Thyroid gland (tissue), 4 donors: ENCODE results near the gene ALDH8A1. TPM values are rescaled to one million over a fixed set of nuclear protein-coding genes. Genes with fewer than 3 reads are reported as not detected.

ENCODE experiments used
- DNase-seq, 2 donors: peaks; one replicate each; pipeline ENCODE4 v3.0.0-alpha.2; 2019
- H3K27ac ChIP-seq, 3 donors: fragments of 200-600 bp; sonication (generic); 1 replicate in 2 of 3; 2 replicates in 1 of 3; pipeline ENCODE4 v1.5.1; 2016 to 2019; ENCODE audit warnings: mild to moderate bottlenecking in 1 of 3, moderate library complexity in 1 of 3
- H3K27me3 ChIP-seq: fragments of 200-600 bp; sonication (generic); one replicate; pipeline ENCODE4 v1.5.1; 2019
- H3K36me3 ChIP-seq, 2 donors: fragments of 200-600 bp; sonication (generic); one replicate each; pipeline ENCODE4 v1.5.1; 2016 to 2019
- H3K4me1 ChIP-seq, 2 donors: fragments of 200-600 bp; sonication (generic); one replicate each; pipeline ENCODE4 v1.5.1; 2017 to 2019
- H3K4me3 ChIP-seq, 3 donors: fragments of 200-600 bp; sonication (generic); replicated peaks in 1 of 3; 1 replicate in 2 of 3; 2 replicates in 1 of 3; pipeline ENCODE4 v1.5.1; 2016; ENCODE audit warnings: mild to moderate bottlenecking in 1 of 3
- H3K9me3 ChIP-seq: fragments of 200-600 bp; sonication (generic); one replicate; pipeline ENCODE4 v1.5.1; 2017
- CTCF ChIP-seq, 6 experiments: fragments of 200-600 bp in 3 of 6; fragments of 450-650 bp in 3 of 6; sonication (generic) in 3 of 6; IDR thresholded peaks; one replicate each; pipeline ENCODE4 v1.5.1; 2016 to 2019; ENCODE audit warnings: antibody characterized with exemption in 6 of 6, mild to moderate bottlenecking in 2 of 6, inconsistent platforms in 1 of 6, moderate library complexity in 1 of 6
- POLR2A ChIP-seq, 2 donors: fragments of 450-650 bp; IDR thresholded peaks; one replicate each; pipeline ENCODE4 v1.6.1; 2017; ENCODE audit warnings: antibody characterized with exemption in 2 of 2, mild to moderate bottlenecking in 2 of 2, moderate library complexity in 1 of 2
- WGBS, 2 donors: methylation state at CpG; one replicate each; pipeline ENCODE4 v1.1.5; 2017; 5-methylcytosine and 5-hydroxymethylcytosine counted together
- intact Hi-C: fragments of 100-400 bp; cut with DNase I; formaldehyde crosslinking; loops from one replicate; pipeline ENCODE4 v1.15.1; 2023
- total RNA-seq, 4 donors: library from RNA; depleted of rRNA; stranded (reverse); fragments of >200 nt; gene quantifications; one replicate each; pipeline ENCODE4 v1.2.3, GENCODE V29; 2016

Gene ALDH8A1
- total RNA-seq, 4 donors from 2014 or later = 0.13 to 0.54 (median 0.33) TPM; not detected in 1

GRCh38 chr6:134962421-134962820 is 12.5 kb upstream of the ALDH8A1 start:
- Histone ChIP-seq H3K9me3 (no peaks in the 10 kb centered on the region), H3K36me3 (peaks cover 5 to 14% of the 10 kb centered on the region in 2 donors), H3K27ac (no peak overlapping the region), H3K4me3 (no peak overlapping the region), H3K27me3 (no peaks in the 10 kb centered on the region), H3K4me1 (no peaks in the 10 kb centered on the region)
- DNase-seq = no peak
- intact Hi-C loops = no loop called here
- TF ChIP-seq CTCF (IDR thresholded peaks at IDR 0.05) = no peak
- no peak for TF ChIP-seq POLR2A (IDR thresholded peaks at IDR 0.05)

DNA sequence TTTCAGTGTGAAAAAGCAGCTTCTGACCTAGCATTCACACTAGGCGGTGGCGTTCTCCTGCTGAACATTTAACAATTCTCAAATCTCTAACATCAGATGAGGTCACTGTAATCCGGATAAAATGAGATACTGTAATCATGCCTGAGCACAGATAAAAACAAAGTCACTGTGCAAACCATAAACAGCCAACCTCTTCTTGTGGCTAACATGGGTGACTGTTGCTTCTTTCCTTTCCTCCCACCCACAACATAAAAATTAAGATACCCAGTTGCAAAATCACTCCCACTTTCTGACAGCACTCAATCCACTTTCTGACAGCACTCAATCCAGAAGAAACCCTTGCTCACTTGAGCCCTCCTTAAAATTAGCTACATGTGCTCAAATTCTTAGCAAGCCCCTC is 11.5 kb upstream of the ALDH8A1 start:
- 95 to 99% methylated on average over 3 of the region's 3 CpGs for WGBS, 2 donors
- peaks cover 5 to 14% of the 10 kb centered on the region in 2 donors for H3K36me3 ChIP-seq

GRCh38 chr6:134959603-134960002 is 9.7 kb upstream of the ALDH8A1 start:
- Histone ChIP-seq H3K27ac (no peak overlapping the region), H3K4me3 (no peak overlapping the region), H3K9me3 (no peaks in the 10 kb centered on the region), H3K4me1 (no peaks in the 10 kb centered on the region), H3K36me3 (peaks cover 0 to 5% of the 10 kb centered on the region in 2 donors), H3K27me3 (no peaks in the 10 kb centered on the region)
- intact Hi-C loops = no loop called here
- no peak for TF ChIP-seq CTCF (IDR thresholded peaks at IDR 0.05)
- TF ChIP-seq POLR2A (IDR thresholded peaks at IDR 0.05) = no peak
- DNase-seq = no peak

More for the DNA sequence above, 11.5 kb upstream of the ALDH8A1 start:
- no peak overlapping the region for H3K27ac ChIP-seq
- H3K27me3 ChIP-seq = no peaks in the 10 kb centered on the region
- H3K4me3 ChIP-seq = no peak overlapping the region
- no peak for DNase-seq
- no peaks in the 10 kb centered on the region for H3K4me1 ChIP-seq
- no peaks in the 10 kb centered on the region for H3K9me3 ChIP-seq
- TF ChIP-seq CTCF (IDR thresholded peaks at IDR 0.05) = no peak
- no peak for TF ChIP-seq POLR2A (IDR thresholded peaks at IDR 0.05)
- intact Hi-C loops = no loop called here

DNA sequence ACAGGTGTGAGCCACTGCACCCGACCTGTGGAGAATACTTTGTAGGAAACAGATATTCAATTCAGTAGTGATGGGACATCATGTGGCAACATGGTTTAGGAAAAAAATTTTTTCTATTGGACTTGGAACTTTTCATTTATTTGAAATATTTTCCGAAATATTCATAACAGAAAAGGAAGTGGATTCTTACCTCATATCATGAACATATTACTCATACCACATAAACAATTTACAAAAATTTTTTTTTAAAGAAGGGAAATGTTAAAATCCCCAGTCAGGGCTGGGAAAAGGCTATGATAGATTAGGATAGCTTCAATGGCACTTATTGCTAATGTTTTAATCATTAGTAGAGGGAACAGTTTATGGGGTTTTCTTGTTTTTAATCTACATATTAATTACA is 6.8 kb upstream of the ALDH8A1 start:
- H3K9me3 ChIP-seq = no peaks in the 10 kb centered on the region
- H3K27ac ChIP-seq = no peak overlapping the region
- TF ChIP-seq CTCF (IDR thresholded peaks at IDR 0.05) (no peak), POLR2A (IDR thresholded peaks at IDR 0.05) (no peak)
- 91 to 97% methylated on average over 2 of the region's 2 CpGs for whole genome bisulfite sequencing, 2 donors
- no peaks in the 10 kb centered on the region for H3K4me1 ChIP-seq
- no peaks in the 10 kb centered on the region for H3K27me3 ChIP-seq
- H3K36me3 ChIP-seq = no peaks in the 10 kb centered on the region
- intact Hi-C loops = no loop called here
- no peak overlapping the region for H3K4me3 ChIP-seq
- no peak for DNase-seq

DNA sequence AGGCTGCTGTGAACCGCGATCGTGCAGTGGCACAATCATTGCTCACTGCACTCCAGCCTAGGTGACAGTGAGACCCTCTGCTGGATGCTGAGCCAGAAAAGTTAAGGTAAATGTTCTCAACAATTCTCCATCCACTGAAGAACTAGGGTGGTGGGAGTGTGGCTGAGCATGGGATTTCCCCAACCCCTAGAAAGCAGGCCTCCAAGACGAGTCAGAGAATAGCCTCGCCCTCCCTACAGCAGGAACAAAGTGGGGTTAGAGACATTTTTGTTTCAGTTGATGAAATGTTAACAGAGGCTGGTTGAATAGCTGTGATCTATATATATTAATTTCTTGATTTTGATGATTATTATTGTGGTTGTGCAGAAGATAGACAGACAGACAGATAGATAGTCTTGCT is 6.1 kb upstream of the ALDH8A1 start:
- intact Hi-C loops = no loop called here
- Histone ChIP-seq H3K27ac (no peak overlapping the region), H3K36me3 (no peaks in the 10 kb centered on the region), H3K9me3 (no peaks in the 10 kb centered on the region), H3K4me3 (no peak overlapping the region), H3K27me3 (no peaks in the 10 kb centered on the region), H3K4me1 (no peaks in the 10 kb centered on the region)
- no peak for DNase-seq
- TF ChIP-seq CTCF (IDR thresholded peaks at IDR 0.05) (no peak), POLR2A (IDR thresholded peaks at IDR 0.05) (no peak)
- 88 to 96% methylated on average over 5 of the region's 5 CpGs for WGBS, 2 donors
